SH-SY5Y (cell line): ENCODE measurements around the gene WDR64.
A peak's percentile ranks its signal among the peaks of the same experiment; 100 is the strongest.

ENCODE experiments used
- GATA2 ChIP-seq: IDR thresholded peaks from 2 replicates; pipeline ENCODE4 v1.6.1; 2011; ENCODE audit warnings: mild to moderate bottlenecking, low read depth, low read length
- GATA3 ChIP-seq: IDR thresholded peaks from 2 replicates; pipeline ENCODE4 v1.6.1; 2011; ENCODE audit warnings: low read depth, mild to moderate bottlenecking, low read length, moderate library complexity

WDR64 gene

DNA sequence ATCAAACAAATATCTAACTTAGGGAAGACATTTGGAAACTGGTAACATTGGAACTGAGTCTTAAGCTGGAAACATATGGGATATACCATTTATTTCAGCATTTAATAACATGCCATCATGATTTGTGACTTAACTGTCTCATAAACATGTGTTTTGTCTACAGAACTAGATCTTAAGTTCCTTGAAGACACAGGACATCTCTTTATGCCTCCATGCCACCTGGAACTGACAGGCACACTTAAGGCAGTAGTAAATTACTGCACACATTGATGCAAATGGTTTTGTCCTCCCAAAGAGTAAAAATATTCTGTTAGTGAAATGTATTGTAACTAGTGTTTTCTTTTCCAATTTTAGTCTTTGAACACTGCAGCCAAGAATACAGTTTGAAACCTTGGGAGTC lies 194.3 kb downstream of the WDR64 start:
- no peak for TF ChIP-seq GATA3
- TF ChIP-seq GATA2: no peak

DNA sequence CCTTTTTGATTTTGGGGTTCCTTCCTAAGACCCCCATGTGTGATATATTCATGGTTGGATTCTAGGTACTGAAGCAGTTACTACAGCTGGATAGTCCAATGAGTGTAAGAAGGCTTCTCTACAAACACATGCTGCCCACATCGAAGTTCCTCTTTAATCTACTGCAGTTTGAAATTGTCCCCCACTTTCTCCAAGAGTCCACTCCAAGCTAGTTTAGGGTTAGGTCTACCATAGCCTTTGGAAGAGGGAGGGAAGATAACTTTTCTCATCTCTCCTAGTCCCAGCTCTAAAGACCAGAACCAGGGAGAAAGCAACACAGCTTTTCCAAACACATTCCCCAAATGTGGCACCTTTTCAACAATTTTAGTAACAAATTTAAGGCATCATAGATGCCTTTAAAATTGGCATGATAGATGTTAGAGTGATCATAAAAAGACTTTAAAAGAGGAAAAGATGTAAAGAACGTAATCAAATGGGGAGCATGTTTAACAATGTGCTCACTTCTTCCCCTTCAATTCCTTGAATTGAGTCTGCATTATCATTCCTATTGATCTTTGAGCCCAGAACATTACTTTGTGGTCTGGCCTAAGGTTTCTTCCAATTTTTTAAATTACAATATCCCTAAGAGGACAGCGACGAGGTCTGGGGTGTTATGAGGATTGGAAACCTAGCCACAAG lies 194.9 kb downstream of the WDR64 start:
- TF ChIP-seq GATA2: no peak
- no peak; the same call in 1 of the 2 replicates for TF ChIP-seq GATA3

DNA sequence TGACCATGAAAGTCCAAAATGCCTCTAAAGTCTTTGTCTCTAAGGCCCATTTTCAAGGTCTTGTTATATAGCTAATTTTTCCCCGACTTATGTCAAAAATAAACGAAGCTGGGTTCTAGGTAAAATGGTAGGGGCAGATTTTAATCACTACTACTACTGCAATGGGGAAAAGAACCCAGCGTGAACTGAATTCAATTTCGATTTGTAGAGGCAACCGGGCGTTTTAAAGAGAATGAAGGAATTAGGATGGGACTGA lies 195.4 kb downstream of the WDR64 start:
- TF ChIP-seq GATA3: no peak
- TF ChIP-seq GATA2: 0 out of 2 replicates have a peak, but pooled peaks have one; percentile 16

DNA sequence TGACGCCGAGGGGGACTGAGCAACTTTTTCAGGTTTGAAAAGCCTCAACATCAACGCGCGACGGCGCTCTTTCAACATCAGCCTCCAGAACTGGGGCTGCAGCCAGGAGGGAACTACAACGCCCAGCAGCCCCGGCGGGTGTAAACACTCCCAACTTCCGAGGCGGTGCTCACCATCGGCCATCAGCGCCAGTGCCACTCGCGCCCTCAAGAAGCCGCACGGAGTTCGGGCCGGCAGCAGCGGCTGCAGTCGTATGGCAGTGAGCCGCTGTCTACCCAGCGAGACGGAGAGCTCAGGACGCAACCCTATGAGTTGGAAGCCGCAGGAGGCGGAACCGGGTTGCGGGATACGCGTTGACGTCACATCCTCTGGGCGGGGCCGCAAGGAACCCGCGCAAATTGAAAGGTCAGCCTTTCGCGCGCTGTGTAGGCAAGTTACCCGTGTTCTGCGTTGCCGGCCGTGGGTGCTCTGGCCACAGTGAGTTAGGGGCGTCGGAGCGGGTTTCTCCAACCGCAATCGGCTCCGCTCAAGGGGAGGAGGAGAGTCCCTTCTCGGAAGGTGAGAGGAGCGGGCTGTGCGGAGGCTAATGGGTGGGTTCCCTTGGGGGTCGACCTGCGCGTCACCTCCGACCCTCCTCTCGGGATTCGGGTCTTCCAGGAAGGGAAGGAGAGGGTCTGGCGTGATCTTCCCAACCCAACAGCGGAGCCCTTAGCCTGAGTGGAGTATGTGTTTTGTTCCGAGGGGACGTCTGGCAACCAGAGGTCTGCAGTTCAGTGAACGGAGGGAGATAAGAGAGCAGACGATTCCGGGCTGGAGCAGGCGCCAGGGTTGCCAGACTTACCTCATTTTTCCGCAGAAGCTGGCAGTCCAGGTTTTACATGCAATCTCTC lies 196.0 kb downstream of the WDR64 start, which contains the start of gene EXO1:
Gene EXO1, plus strand, starts transcription at position 409 of the 890 bp plus-strand sequence. CDS start 2,222 bp downstream, outside the sequence.
- TF ChIP-seq GATA3 (no peak), GATA2 (peak; percentile 66)

DNA sequence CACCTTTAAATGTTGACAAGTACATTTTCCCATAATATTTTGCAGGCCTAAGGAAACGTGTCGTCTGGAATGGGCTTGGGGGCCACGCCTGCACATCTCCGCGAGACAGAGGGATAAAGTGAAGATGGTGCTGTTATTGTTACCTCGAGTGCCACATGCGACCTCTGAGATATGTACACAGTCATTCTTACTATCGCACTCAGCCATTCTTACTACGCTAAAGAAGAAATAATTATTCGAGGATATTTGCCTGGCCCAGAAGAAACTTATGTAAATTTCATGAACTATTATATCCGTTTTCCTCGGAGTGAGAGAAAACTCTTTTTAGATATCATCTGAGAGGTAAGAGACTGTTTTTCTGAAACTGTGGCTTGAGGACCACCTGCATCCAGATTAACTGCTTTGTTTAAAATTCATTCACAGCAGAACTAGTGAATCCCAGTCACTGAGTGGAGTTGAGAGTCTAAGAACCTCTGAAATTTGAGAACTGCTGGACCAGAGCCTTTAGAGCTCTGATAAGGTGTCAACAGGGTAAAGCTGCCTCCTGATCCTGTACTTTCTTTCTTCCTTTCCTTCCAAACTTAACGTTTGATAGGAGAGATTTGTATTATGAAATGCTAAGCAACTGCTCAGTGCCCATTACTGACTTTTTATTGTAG lies 196.7 kb downstream of the WDR64 start:
- TF ChIP-seq GATA2 (no peak), GATA3 (no peak)

DNA sequence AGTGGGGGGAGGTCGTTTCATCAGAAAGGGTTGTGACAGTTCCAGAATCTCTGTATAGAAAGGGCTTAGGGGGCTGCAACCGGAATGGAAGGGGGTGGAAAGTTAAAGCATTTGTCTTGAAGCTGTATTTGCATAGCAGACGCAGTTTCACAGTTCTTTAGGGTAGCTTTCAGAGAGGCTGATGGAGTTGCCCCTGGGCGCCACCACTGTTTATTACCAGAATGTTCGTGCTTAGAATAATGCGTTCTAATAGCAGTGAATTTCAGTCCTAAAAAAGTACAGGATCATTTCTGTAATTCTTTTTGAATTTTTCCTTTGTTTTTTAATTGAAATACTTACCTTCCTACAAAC lies 197.2 kb downstream of the WDR64 start:
- TF ChIP-seq GATA3 (no peak), GATA2 (no peak)
